Calu3 (cell line): ENCODE results near the gene SLC2A6. TPM values are rescaled to one million over a fixed set of nuclear protein-coding genes. Genes with fewer than 3 reads are reported as not detected.

Experiments
- BruUV-seq: library from RNA; stranded (reverse); fragments of 400-500 nt; replicated peaks from 2 replicates; lab custom pipeline; 2021; lab: Mats Ljungman, UMichigan
- CTCF ChIA-PET: fragments of 300-600 bp; sonication (Branson Sonifier 250); formaldehyde crosslinking; loops from one replicate; lab custom pipeline; 2022; ENCODE audit warnings: antibody characterized with exemption; lab: Charles Lee
- DNase-seq: peaks from one replicate; pipeline ENCODE4 v3.0.0; 2022
- H3K27ac Mint-ChIP-seq: one replicate; pipeline ENCODE4 v1.8.0; 2022; ENCODE audit warnings: mixed read lengths; ENCODE audit not compliant: unreplicated experiment
- H3K27me3 Mint-ChIP-seq: one replicate; pipeline ENCODE4 v1.8.0; 2022; ENCODE audit warnings: mixed read lengths; ENCODE audit not compliant: unreplicated experiment
- H3K36me3 Mint-ChIP-seq: one replicate; pipeline ENCODE4 v1.8.0; 2022; ENCODE audit warnings: mild to moderate bottlenecking, moderate library complexity, mixed read lengths; ENCODE audit not compliant: insufficient read depth, unreplicated experiment
- H3K4me1 Mint-ChIP-seq: one replicate; pipeline ENCODE4 v1.8.0; 2022; ENCODE audit warnings: mild to moderate bottlenecking, low read depth, mixed read lengths; ENCODE audit not compliant: unreplicated experiment
- H3K4me3 Mint-ChIP-seq: one replicate; pipeline ENCODE4 v1.8.0; 2022; ENCODE audit warnings: mild to moderate bottlenecking, low read depth, moderate library complexity, mixed read lengths; ENCODE audit not compliant: unreplicated experiment
- H3K9me3 Mint-ChIP-seq: one replicate; pipeline ENCODE4 v1.8.0; 2022; ENCODE audit warnings: low read depth, mixed read lengths; ENCODE audit not compliant: unreplicated experiment
- CTCF ChIP-seq: fragments of 200-600 bp; IDR thresholded peaks from one replicate; pipeline ENCODE4 v1.8.0; 2022; ENCODE audit warnings: antibody characterized with exemption; ENCODE audit not compliant: unreplicated experiment
- intact Hi-C: fragments of 100-400 bp; cut with micrococcal nuclease; formaldehyde crosslinking; loops from one replicate; pipeline ENCODE4 v1.10.0; 2022; ENCODE audit not compliant: unreplicated experiment
- total RNA-seq: library from RNA; stranded (reverse); gene quantifications from 2 replicates; pipeline ENCODE4 v1.2.3, GENCODE V29; 2022

Gene SLC2A6
- total RNA-seq, 1 experiment from 2014 or later, result 11.6 TPM

GRCh38 chr9:133463864-133464615 is 14.9 kb downstream of the SLC2A6 start:
- intact Hi-C loops, result no loop called here
- DNase-seq, result no peak
- BruUV-seq, result no TSS peak
- no peaks in the 10 kb centered on the region for H3K27me3 Mint-ChIP-seq
- H3K4me1 Mint-ChIP-seq, result no peaks in the 10 kb centered on the region
- CTCF ChIA-PET, result no interaction called here
- H3K9me3 Mint-ChIP-seq, result no peaks in the 10 kb centered on the region
- H3K36me3 Mint-ChIP-seq, result peaks cover 28% of the 10 kb centered on the region
- no peak overlapping the region for H3K4me3 Mint-ChIP-seq
- H3K27ac Mint-ChIP-seq, result no peak overlapping the region
- TF ChIP-seq CTCF, result no peak

GRCh38 chr9:133463234-133463863 is 15.6 kb downstream of the SLC2A6 start:
- intact Hi-C loops, result no loop called here
- CTCF ChIA-PET, result no interaction called here
- peaks cover 29% of the 10 kb centered on the region for H3K36me3 Mint-ChIP-seq
- H3K27me3 Mint-ChIP-seq, result no peaks in the 10 kb centered on the region
- no peaks in the 10 kb centered on the region for H3K4me1 Mint-ChIP-seq
- no peak overlapping the region for H3K27ac Mint-ChIP-seq
- no peak for TF ChIP-seq CTCF
- H3K9me3 Mint-ChIP-seq, result no peaks in the 10 kb centered on the region
- BruUV-seq, result no TSS peak
- H3K4me3 Mint-ChIP-seq, result no peak overlapping the region
- DNase-seq, result peak; percentile 23

- H3K4me3 Mint-ChIP-seq, result no peak overlapping the region
- no peak overlapping the region for H3K27ac Mint-ChIP-seq
- no TSS peak for BruUV-seq
- H3K4me1 Mint-ChIP-seq, result no peaks in the 10 kb centered on the region
- TF ChIP-seq CTCF, result no peak
- intact Hi-C loops, result no loop called here
- peaks cover 29% of the 10 kb centered on the region for H3K36me3 Mint-ChIP-seq
- H3K27me3 Mint-ChIP-seq, result no peaks in the 10 kb centered on the region
- CTCF ChIA-PET, result no interaction called here
- DNase-seq, result no peak
- H3K9me3 Mint-ChIP-seq, result no peaks in the 10 kb centered on the region
These were observed 16.9 kb downstream of the SLC2A6 start for GRCh38 chr9:133461975-133462374.

- CTCF ChIA-PET, result interaction anchor here (0.6 to 1.2 kb wide), 2 partner anchors 26 to 125 kb away, joined by 3 to 12 read pairs; no protein-coding TSS in a partner anchor
- no peak for TF ChIP-seq CTCF
- peak overlapping the region; percentile 98 for H3K4me3 Mint-ChIP-seq
- DNase-seq, result peak; percentile 55
- H3K36me3 Mint-ChIP-seq, result peaks cover 29% of the 10 kb centered on the region
- H3K27ac Mint-ChIP-seq, result no peak overlapping the region
- TSS peak; percentile 45 for BruUV-seq
- no peaks in the 10 kb centered on the region for H3K27me3 Mint-ChIP-seq
- H3K4me1 Mint-ChIP-seq, result no peaks in the 10 kb centered on the region
- H3K9me3 Mint-ChIP-seq, result no peaks in the 10 kb centered on the region
- intact Hi-C loops, result no loop called here
These were observed 18.3 kb downstream of the SLC2A6 start for GRCh38 chr9:133460405-133461175.
